ENCODE results near the gene FAM222A.

DNA sequence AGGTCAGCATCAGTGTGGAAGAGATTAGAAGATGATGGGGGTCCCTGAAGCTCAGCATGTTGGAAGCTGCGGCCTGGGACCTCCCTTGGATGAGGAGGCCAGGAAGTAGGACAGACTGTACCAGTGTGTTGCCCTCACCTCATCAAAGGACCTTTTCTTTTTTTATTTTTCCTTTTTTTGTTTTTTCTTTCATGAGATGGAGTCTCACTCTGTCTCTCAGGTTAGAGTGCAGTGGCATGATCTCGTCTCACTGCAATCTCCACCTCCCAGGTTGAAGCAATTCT lies 16.4 kb upstream of the FAM222A start:
- TF ChIP-seq, protein P1, sequence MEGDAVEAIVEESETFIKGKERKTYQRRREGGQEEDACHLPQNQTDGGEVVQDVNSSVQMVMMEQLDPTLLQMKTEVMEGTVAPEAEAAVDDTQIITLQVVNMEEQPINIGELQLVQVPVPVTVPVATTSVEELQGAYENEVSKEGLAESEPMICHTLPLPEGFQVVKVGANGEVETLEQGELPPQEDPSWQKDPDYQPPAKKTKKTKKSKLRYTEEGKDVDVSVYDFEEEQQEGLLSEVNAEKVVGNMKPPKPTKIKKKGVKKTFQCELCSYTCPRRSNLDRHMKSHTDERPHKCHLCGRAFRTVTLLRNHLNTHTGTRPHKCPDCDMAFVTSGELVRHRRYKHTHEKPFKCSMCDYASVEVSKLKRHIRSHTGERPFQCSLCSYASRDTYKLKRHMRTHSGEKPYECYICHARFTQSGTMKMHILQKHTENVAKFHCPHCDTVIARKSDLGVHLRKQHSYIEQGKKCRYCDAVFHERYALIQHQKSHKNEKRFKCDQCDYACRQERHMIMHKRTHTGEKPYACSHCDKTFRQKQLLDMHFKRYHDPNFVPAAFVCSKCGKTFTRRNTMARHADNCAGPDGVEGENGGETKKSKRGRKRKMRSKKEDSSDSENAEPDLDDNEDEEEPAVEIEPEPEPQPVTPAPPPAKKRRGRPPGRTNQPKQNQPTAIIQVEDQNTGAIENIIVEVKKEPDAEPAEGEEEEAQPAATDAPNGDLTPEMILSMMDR (IDR thresholded peaks at IDR 0.05) = no peak
- TF ChIP-seq POLR2A (IDR thresholded peaks at IDR 0.05) = no peak
